Bronchial epithelial cell (primary cell): Measurements from ENCODE around the gene FAM221B. TPM values are rescaled to one million over a fixed set of nuclear protein-coding genes. Genes with fewer than 3 reads are reported as not detected.

Source experiments
- DNase-seq: peaks from one replicate; pipeline ENCODE4 v3.0.0-alpha.2; 2010; ENCODE audit warnings: low read depth
- FAIRE-seq: peaks from 2 replicates; lab custom pipeline; 2011; peaks lifted over from hg19 to GRCh38; lab: Jason Lieb, UNC
- H3K27me3 ChIP-seq: 2 replicates; pipeline ENCODE4 v1.5.1; 2011; ENCODE audit warnings: low read length; ENCODE audit not compliant: control insufficient read depth, insufficient read depth
- H3K36me3 ChIP-seq: 2 replicates; pipeline ENCODE4 v1.5.1; 2011; ENCODE audit warnings: low read length; ENCODE audit not compliant: control insufficient read depth, insufficient read depth
- H3K4me3 ChIP-seq: 2 replicates; pipeline ENCODE4 v1.5.1; 2011; ENCODE audit warnings: mild to moderate bottlenecking, low read depth, low read length, control low read depth
- total RNA-seq: library from RNA; depleted of rRNA; stranded (reverse); fragments of >200 nt; gene quantifications from 2 replicates; pipeline ENCODE4 v1.2.1, GENCODE V29; 2014
- TF ChIP-seq, protein P1 (sequence below): IDR thresholded peaks from 2 replicates; pipeline ENCODE4 v1.5.1; 2011; ENCODE audit warnings: mild to moderate bottlenecking, moderate library complexity, low read length, control low read depth, inconsistent platforms; ENCODE audit not compliant: insufficient read depth, severe bottlenecking

FAM221B gene
- total RNA-seq, 1 donor from 2014 or later, result not detected

DNA sequence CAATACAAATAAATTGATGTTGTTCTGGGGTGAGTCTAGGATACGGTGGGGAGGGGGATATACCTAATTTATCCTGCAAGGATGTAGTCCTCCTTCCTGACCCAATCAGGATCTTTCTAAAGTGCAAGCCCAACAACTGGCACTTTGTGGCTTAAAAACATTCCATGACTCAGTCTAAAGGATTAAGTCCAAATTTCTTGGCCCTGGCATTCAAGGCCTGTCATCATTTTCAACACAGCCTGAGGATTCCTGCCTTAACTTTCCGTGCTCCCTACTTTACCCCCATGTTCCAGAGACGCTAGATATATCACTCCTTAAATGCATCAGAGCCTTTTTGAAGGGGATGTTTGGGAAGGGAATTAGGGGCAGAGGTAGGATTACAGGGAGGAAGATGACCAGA, 1.0 kb downstream of the FAM221B start:
- Histone ChIP-seq H3K27me3 (no peaks in the 10 kb centered on the region), H3K4me3 (no peak overlapping the region), H3K36me3 (no peaks in the 10 kb centered on the region)
- FAIRE-seq (no peak), DNase-seq (peak; percentile 45)
- TF ChIP-seq, protein P1, sequence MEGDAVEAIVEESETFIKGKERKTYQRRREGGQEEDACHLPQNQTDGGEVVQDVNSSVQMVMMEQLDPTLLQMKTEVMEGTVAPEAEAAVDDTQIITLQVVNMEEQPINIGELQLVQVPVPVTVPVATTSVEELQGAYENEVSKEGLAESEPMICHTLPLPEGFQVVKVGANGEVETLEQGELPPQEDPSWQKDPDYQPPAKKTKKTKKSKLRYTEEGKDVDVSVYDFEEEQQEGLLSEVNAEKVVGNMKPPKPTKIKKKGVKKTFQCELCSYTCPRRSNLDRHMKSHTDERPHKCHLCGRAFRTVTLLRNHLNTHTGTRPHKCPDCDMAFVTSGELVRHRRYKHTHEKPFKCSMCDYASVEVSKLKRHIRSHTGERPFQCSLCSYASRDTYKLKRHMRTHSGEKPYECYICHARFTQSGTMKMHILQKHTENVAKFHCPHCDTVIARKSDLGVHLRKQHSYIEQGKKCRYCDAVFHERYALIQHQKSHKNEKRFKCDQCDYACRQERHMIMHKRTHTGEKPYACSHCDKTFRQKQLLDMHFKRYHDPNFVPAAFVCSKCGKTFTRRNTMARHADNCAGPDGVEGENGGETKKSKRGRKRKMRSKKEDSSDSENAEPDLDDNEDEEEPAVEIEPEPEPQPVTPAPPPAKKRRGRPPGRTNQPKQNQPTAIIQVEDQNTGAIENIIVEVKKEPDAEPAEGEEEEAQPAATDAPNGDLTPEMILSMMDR, result no peak

DNA sequence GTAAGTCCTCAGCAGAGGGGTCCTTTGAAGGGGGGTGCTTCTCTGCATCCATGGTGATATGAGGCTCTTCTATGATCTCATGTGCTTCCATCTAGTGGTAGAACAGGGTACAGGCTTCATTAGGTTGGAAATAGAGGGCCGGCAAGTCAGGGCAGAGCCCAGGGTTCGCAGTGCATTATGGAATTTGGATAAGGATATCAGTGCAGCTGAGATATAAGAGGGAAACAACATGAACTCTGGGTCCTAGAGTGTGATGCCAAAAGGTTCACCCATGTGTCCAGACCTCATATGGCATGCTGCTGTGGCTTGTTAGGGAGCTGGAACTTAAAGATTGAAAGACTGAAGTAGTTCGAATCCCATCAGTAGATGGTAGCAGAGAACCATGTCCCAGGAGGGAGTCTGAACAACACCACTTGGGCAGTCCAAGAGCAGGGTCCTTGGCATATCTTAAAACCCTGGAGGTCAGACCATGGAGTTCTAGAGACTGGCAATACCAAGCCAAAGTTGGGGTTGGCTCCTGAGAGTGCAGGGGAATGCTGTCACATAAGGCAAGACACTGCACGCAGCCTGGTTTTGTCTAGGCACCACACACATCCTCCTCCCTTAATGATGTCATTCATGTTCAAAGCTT, 2.3 kb downstream of the FAM221B start:
- H3K4me3 ChIP-seq, result no peak overlapping the region
- peak; percentile 76 for DNase-seq
- FAIRE-seq, result peak; percentile 80
- no peaks in the 10 kb centered on the region for H3K36me3 ChIP-seq
- H3K27me3 ChIP-seq, result no peaks in the 10 kb centered on the region
- TF ChIP-seq, protein P1, result peak; percentile 69

DNA sequence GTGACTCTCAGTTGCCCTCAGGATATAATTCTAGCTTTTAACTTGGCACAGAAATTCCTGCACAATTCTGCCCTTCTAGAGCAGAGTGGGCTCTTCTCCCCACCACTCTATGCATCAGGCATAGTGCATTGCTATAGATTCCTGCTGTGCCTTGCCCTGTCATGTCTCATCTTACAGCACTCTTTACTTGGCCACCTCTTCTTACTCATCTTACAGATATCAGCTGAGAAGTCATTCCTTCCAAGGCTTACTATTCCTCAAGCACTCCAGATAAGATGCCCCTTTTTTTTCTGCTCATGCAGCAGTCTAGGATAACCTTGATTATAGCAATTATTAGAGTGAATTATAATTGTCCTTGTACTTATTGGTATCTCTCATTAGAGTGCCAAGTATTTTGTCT, 5.6 kb downstream of the FAM221B start:
- DNase-seq (peak; percentile 38), FAIRE-seq (no peak)
- H3K27me3 ChIP-seq, result no peaks in the 10 kb centered on the region
- no peak overlapping the region for H3K4me3 ChIP-seq
- no peaks in the 10 kb centered on the region for H3K36me3 ChIP-seq
- TF ChIP-seq, protein P1, result no peak

DNA sequence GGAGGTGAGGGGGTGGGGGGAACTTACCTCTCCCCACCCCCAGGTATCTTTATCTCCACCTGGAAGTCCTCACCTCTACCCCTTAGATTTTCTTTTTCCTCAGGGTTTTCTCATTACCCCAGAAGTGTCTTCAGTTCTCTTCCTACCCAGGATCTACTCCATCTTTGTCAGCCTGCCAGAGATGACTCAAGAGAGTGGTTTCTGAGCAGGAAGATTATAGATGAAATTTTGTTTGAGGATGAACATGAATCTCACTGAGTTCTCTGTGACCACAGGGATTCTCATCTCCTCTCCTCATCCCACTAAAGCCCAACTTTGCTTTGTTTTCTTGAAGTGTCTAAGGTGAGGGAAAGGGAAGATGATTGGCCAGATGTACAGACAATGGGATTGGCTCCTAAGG, 8.5 kb downstream of the FAM221B start:
- H3K4me3 ChIP-seq, result no peak overlapping the region
- no peaks in the 10 kb centered on the region for H3K27me3 ChIP-seq
- DNase-seq (peak; percentile 45), FAIRE-seq (no peak)
- H3K36me3 ChIP-seq, result no peaks in the 10 kb centered on the region
- TF ChIP-seq, protein P1, result no peak

DNA sequence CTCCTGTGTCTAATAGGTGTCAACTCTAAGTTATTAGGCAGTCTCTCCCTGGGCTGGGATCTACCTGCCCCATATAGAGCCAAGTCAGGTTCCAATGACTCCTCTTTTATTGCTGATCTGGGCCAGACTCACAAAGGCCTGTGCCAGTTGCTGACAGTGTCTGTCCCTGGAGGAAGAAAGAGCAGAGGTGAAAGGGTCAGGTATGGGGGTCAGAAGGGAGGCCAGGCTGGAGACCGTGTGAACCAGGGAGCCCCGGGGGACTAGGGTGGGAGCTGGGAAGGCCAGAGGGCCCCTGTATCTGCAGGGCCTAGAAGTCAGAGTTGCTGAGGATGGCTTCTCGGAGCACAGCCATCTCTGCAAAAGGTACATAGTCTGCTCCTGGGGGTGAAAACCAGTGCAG, 10.2 kb downstream of the FAM221B start:
- FAIRE-seq (no peak), DNase-seq (no peak)
- H3K4me3 ChIP-seq, result no peak overlapping the region
- no peaks in the 10 kb centered on the region for H3K27me3 ChIP-seq
- no peaks in the 10 kb centered on the region for H3K36me3 ChIP-seq
- TF ChIP-seq, protein P1, result no peak

DNA sequence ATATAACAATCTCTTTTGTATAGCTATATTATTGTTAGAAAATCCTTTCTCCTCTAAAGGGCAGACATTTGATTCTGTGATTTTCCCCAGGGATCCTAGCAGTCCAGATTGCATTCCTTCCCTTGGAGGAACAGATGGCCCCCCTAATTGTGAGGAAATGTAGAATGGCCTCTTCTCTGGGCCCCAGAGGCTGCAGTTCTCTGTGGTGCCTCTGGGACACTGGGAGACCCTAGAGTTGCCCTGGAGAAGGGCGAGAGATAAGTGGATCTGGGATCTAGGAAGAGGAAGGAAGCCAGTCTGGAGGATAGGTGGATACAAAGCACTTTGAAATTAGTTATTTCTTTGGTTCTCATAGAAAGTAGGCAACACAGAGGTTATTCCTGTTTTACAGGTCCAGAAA, 11.8 kb downstream of the FAM221B start:
- TF ChIP-seq, protein P1, result no peak
- no peak for FAIRE-seq
- H3K4me3 ChIP-seq, result no peak overlapping the region
- H3K36me3 ChIP-seq, result no peaks in the 10 kb centered on the region
- no peaks in the 10 kb centered on the region for H3K27me3 ChIP-seq
- no peak for DNase-seq
